Progenitor cell of endocrine pancreas (in vitro differentiated cells): ENCODE measurements around the gene PNMA6E. TPM values are rescaled to one million over a fixed set of nuclear protein-coding genes. Genes with fewer than 3 reads are reported as not detected.

Experiments used
- DNase-seq: peaks from one replicate; pipeline ENCODE4 v3.0.0; 2021; ENCODE audit warnings: low spot score; ENCODE audit not compliant: unreplicated experiment
- H3K27ac Mint-ChIP-seq: 2 replicates; pipeline ENCODE4 v1.8.0; 2021; ENCODE audit warnings: mild to moderate bottlenecking, moderate library complexity, mixed read lengths
- H3K27me3 Mint-ChIP-seq: 2 replicates; pipeline ENCODE4 v1.8.0; 2021; ENCODE audit warnings: mixed read lengths
- H3K36me3 Mint-ChIP-seq: 2 replicates; pipeline ENCODE4 v1.8.0; 2022; ENCODE audit warnings: mixed read lengths; ENCODE audit not compliant: insufficient read depth
- H3K4me1 Mint-ChIP-seq: 2 replicates; pipeline ENCODE4 v1.8.0; 2021; ENCODE audit warnings: low read depth, mixed read lengths
- H3K4me3 Mint-ChIP-seq: 2 replicates; pipeline ENCODE4 v1.8.0; 2021; ENCODE audit warnings: low read depth, mild to moderate bottlenecking, moderate library complexity, mixed read lengths
- H3K9me3 Mint-ChIP-seq: 2 replicates; pipeline ENCODE4 v1.8.0; 2021; ENCODE audit warnings: low read depth, mixed read lengths
- total RNA-seq: library from RNA; stranded (reverse); gene quantifications from 2 replicates; pipeline ENCODE4 v1.2.1, GENCODE V29; 2021
- TF ChIP-seq, protein P1 (sequence below): fragments of 200-600 bp; sonication (generic); IDR thresholded peaks from one replicate; pipeline ENCODE4 v1.5.0; 2021; ENCODE audit warnings: antibody characterized with exemption, mild to moderate bottlenecking; ENCODE audit not compliant: unreplicated experiment

Gene PNMA6E
- total RNA-seq, 1 donor from 2014 or later: not detected

DNA sequence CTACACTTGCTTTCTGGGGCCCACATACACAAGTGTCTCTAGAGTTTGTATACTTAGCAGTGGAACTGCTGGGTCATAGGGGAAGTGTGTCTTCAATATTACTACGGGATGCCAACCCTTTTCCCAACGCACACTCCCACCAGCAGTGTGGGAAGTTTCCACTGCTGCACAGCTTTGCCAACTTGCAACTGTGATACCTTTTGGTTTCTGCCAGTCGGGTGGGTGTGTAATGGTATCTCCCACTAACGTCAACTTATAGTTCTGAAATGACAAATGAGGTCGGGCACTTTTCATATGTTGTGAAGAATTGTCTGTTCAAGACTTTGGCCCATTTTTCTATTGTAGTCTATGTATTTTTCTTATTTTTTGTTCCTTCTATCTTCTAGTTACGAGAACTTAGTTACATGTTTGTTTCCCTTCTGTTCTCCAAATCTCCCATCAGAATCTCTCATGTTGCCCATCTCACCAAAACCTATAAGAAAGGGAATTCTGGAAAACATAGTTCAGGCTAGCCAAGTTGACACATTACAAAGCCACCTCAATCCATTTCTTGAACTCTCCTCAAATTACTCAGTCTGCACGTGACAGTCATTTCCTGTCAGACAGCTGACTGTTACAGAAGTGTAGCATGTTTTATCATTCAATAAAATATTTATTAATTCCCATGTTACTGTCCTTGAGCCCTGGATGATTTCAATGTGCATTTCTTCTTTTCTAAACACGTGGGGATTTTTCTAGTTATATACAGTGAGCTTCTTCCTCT, 30.7 kb downstream of the PNMA6E start:
- Mint-ChIP-seq H3K4me3 (no peak overlapping the region), H3K36me3 (no peaks in the 10 kb centered on the region), H3K4me1 (peaks cover 10% of the 10 kb centered on the region), H3K27me3 (no peaks in the 10 kb centered on the region), H3K9me3 (peaks cover 20% of the 10 kb centered on the region), H3K27ac (no peak overlapping the region)
- TF ChIP-seq, protein P1, sequence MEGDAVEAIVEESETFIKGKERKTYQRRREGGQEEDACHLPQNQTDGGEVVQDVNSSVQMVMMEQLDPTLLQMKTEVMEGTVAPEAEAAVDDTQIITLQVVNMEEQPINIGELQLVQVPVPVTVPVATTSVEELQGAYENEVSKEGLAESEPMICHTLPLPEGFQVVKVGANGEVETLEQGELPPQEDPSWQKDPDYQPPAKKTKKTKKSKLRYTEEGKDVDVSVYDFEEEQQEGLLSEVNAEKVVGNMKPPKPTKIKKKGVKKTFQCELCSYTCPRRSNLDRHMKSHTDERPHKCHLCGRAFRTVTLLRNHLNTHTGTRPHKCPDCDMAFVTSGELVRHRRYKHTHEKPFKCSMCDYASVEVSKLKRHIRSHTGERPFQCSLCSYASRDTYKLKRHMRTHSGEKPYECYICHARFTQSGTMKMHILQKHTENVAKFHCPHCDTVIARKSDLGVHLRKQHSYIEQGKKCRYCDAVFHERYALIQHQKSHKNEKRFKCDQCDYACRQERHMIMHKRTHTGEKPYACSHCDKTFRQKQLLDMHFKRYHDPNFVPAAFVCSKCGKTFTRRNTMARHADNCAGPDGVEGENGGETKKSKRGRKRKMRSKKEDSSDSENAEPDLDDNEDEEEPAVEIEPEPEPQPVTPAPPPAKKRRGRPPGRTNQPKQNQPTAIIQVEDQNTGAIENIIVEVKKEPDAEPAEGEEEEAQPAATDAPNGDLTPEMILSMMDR: no peak
- DNase-seq: no peak

DNA sequence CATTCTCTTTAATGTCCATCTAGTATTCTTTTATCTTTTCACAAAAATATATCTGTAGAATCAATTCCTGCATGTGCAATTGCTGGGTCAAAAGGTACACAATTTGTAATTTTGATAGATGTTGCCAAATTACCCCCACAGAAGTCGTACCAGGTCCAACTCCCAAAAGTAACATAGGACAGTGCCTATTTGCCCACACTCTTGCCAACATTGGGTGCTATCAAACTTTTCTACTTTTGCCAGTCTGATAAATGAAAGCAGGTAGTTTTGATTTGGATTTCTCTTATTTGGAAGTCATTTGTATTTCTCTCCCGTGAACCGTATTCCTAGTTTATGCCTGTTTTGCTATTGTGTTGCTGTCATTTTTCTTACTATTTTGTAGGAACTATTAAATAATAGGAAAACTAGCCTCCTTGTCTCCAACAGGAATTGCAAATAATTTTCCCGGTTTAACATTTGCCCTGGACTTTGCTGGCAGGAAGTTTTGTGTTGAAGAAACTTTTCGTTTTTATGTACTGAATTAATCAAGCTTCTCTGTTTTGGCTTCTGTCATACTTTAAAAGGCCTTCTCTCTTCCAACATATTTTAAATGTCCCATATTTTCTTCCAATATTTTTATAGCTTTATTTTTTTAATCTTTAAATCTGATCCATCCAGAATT, 34.1 kb downstream of the PNMA6E start:
- H3K36me3 Mint-ChIP-seq: no peaks in the 10 kb centered on the region
- peaks cover 7% of the 10 kb centered on the region for H3K4me1 Mint-ChIP-seq
- TF ChIP-seq, protein P1: no peak
- H3K27ac Mint-ChIP-seq: no peak overlapping the region
- no peak overlapping the region for H3K4me3 Mint-ChIP-seq
- no peak for DNase-seq
- peaks cover 21% of the 10 kb centered on the region for H3K9me3 Mint-ChIP-seq
- peaks cover 5% of the 10 kb centered on the region for H3K27me3 Mint-ChIP-seq

DNA sequence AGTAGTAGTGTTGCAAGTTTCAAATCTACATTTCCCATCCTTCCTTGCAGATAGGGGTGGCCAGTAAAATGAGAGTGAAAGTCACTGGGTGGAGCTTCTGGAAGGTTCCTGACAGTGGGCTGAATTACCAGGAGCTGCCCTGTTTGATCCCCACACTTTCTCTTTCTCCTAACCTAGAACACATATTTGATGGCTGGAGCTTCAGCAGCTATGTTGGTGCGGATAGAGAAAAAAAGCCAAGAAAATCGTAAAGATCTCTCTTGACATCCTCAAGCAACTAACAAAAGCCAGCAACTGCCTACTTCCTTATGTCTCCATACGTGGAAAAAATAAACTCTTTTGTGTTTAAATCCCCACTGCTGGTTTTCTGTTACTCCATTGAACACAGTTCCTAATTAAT, 35.0 kb downstream of the PNMA6E start:
- Mint-ChIP-seq H3K4me3 (no peak overlapping the region), H3K27me3 (peaks cover 5% of the 10 kb centered on the region), H3K27ac (no peak overlapping the region), H3K4me1 (peaks cover 4% of the 10 kb centered on the region), H3K36me3 (no peaks in the 10 kb centered on the region), H3K9me3 (peaks cover 23% of the 10 kb centered on the region)
- no peak for DNase-seq
- TF ChIP-seq, protein P1: no peak

DNA sequence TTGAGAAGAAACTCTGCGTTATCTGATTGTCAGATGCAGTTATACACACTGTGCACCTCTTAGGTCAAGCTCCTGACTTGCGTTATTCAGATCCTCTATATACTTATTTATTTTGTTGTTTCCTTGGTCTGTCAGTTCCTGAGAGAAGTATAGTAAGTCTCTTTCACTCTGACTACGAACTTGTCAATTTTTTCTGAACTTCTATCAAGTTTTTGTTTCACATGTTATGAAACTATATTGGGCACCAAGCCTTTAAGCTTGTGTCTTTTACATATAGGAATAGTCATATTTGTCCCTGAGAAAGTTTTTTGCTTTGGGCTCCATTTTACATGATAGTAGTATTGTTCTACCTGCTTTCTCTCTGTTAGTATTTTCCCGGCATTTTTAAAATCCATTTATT, 35.5 kb downstream of the PNMA6E start:
- H3K4me1 Mint-ChIP-seq: peaks cover 2% of the 10 kb centered on the region
- H3K9me3 Mint-ChIP-seq: peaks cover 26% of the 10 kb centered on the region
- no peaks in the 10 kb centered on the region for H3K36me3 Mint-ChIP-seq
- no peak for DNase-seq
- no peak overlapping the region for H3K27ac Mint-ChIP-seq
- TF ChIP-seq, protein P1: no peak
- H3K4me3 Mint-ChIP-seq: no peak overlapping the region
- H3K27me3 Mint-ChIP-seq: peaks cover 5% of the 10 kb centered on the region

DNA sequence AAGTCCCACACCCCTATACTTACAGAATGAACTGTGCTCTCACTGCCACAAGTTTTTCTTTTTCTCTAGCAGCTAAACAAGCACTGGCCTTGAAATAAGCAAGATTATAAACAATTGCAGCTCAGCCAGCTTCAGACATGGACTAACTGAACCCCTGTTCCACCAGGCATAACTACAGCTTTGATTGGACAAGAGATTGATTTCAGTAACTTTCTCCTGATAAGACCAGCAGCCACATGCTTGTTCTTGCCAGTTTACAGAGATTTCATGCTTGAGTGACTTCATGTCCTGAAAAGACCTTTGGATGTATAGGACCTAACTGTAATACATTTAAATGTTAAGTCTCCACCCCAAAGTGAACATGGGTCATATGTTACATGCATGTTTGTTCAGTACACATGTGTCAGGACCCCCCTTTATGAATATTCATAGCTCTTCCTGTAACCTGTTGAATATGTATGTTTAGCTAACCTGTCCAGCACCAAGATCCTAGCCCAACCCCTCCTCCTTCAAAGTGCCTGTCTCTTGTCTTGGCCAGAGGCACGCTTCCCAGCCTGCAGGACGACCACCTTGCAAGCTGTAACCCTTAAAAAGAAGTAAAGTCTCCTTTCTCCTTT, 39.3 kb downstream of the PNMA6E start:
- Mint-ChIP-seq H3K4me3 (no peak overlapping the region), H3K4me1 (peaks cover 2% of the 10 kb centered on the region), H3K27ac (no peak overlapping the region), H3K27me3 (peaks cover 5% of the 10 kb centered on the region), H3K36me3 (no peaks in the 10 kb centered on the region), H3K9me3 (peaks cover 28% of the 10 kb centered on the region)
- TF ChIP-seq, protein P1: no peak
- DNase-seq: no peak
